Peyer's patch (tissue), 4 donors: Measurements from ENCODE around the gene EID2B.

Experiments
- CTCF ChIP-seq, 6 experiments: fragments of 450-650 bp in 4 of 6; fragments of 200-600 bp in 2 of 6; sonication (generic) in 1 of 6; IDR thresholded peaks; one replicate each; pipeline ENCODE4 v1.5.1; 2017 to 2019; ENCODE audit warnings: antibody characterized with exemption in 6 of 6, mild to moderate bottlenecking in 3 of 6, moderate library complexity in 1 of 6
- POLR2A ChIP-seq, 2 donors: fragments of 450-650 bp; IDR thresholded peaks; one replicate each; pipeline ENCODE4 v1.5.1; 2017; ENCODE audit warnings: antibody characterized with exemption in 2 of 2, mild to moderate bottlenecking in 2 of 2, moderate library complexity in 2 of 2

GRCh38 chr19:39496063-39496462 is 36.6 kb downstream of the EID2B start:
- TF ChIP-seq CTCF (IDR thresholded peaks at IDR 0.05), result no peak
- no peak for TF ChIP-seq POLR2A (IDR thresholded peaks at IDR 0.05)
